Loucy (cell line): Measurements from ENCODE around the gene CEACAM8.

Experiments used
- CTCF ChIP-seq: fragments of 200-600 bp; sonication (generic); conservative IDR thresholded peaks from 2 replicates; pipeline ENCODE4 v1.5.1; 2014; ENCODE audit warnings: mild to moderate bottlenecking, antibody characterized with exemption, low read length
- EZH2phosphoT487 ChIP-seq: fragments of 200-600 bp; IDR thresholded peaks from 2 replicates; pipeline ENCODE4 v1.6.1; 2018; ENCODE audit warnings: antibody characterized with exemption, mild to moderate bottlenecking, moderate library complexity, borderline replicate concordance

- TF ChIP-seq CTCF (no peak), EZH2phosphoT487 (no peak)
Observed at GRCh38 chr19:42629191-42629590, 34.5 kb upstream of the CEACAM8 start.
